ENCODE measurements around the gene RALY.
A peak's percentile ranks its signal among the peaks of the same experiment; 100 is the strongest.

The RALY gene

DNA sequence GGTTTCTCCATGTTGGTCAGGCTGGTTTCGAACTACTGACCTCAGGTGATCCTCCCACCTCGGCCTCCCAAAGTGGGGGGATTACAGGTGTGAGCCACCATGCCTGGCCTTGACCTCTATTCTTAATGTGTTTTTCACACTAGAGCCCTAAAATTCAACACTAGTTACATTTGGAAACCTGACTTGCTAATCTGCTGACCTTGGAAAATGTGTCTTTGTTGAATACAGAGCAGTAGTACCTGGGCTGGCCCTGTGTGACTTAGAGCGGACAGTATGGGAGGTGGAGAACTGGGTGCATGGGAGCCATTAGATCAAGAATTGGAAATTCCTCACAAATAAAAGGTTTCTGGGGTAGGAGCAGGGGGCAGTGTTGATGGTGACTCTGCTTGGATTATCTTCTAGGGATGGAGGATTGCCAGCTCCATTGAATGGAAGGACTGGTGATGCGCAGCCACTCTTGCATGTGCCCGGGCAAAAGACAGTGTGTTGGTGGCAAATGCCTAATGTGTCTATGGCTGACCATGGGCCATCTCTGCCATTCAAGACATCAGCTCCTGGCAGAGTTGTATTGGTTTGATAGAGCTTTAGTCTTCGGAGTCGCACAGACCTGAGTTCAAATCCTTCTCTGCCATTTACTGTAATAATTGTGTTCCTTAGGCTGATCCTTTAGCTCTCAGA is 53.4 kb downstream of the RALY start:
- H3K79me2 ChIP-seq (ENCODE audit: control insufficient read depth, insufficient read depth, low read length, unreplicated experiment): peaks cover 38% of the 10 kb centered on the region
- no peaks in the 10 kb centered on the region for H3K36me3 ChIP-seq (ENCODE audit: insufficient read depth, low read length)

DNA sequence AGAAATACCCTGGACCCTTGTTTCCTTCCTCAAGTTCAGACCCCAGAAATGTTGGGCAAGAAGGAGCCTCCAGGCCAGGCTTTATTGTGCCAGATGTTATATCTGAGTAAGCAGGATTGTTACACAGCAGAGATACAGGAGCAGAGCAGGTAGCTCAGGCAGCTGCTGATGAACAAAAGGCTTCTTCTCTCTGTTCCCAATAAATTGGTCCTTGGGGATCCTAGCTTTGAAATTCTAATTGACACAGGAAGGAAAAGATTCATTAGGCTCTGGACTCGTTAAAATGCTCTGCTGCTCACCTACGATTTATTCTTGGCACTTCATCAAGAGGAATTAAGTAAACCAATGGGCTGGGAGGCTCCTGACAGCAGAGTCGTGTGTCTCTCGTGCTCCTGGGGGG is 54.2 kb downstream of the RALY start:
- Histone ChIP-seq H3K79me2 (ENCODE audit: control insufficient read depth, insufficient read depth, low read length, unreplicated experiment) (peaks cover 38% of the 10 kb centered on the region), H3K36me3 (ENCODE audit: insufficient read depth, low read length) (no peaks in the 10 kb centered on the region), H3K4me1 (ENCODE audit: control insufficient read depth, insufficient read depth, low read length, unreplicated experiment) (peaks cover 3% of the 10 kb centered on the region)

More for the DNA sequence above, 53.4 kb downstream of the RALY start:
- peaks cover 3% of the 10 kb centered on the region for H3K4me1 ChIP-seq (ENCODE audit: control insufficient read depth, insufficient read depth, low read length, unreplicated experiment)
- no peak overlapping the region for H3K27ac ChIP-seq (ENCODE audit: low read depth, low read length)
- no peak overlapping the region for H3K4me3 ChIP-seq (ENCODE audit: low read depth, low read length)
- no peaks in the 10 kb centered on the region for H3K27me3 ChIP-seq (ENCODE audit: insufficient read depth, low read length)
- no peak overlapping the region for H2AFZ ChIP-seq (ENCODE audit: low read length, unreplicated experiment)

DNA sequence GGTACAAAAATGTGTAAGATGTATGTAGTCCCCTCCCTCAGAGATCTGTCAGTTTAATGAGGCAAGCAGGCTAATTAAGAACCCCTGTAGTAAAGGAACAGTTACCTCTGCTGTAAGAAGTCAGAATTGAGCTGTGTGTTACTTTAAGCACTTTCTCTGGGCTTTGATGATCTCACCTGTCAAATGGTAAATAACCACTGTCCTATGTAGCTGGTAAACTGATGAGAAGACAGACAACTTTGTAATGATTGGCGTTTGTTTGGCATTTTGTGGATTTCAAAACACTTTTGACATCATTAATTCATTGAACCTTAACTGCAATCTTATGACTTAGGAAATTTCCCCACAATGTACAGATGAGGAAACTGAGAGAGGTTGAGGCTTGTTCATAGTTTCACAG is 55.7 kb downstream of the RALY start:
- peaks cover 3% of the 10 kb centered on the region for H3K4me1 ChIP-seq (ENCODE audit: control insufficient read depth, insufficient read depth, low read length, unreplicated experiment)
- no peak overlapping the region for H3K27ac ChIP-seq (ENCODE audit: low read depth, low read length)
- no peak overlapping the region for H3K4me3 ChIP-seq (ENCODE audit: low read depth, low read length)
- no peaks in the 10 kb centered on the region for H3K27me3 ChIP-seq (ENCODE audit: insufficient read depth, low read length)
- no peaks in the 10 kb centered on the region for H3K36me3 ChIP-seq (ENCODE audit: insufficient read depth, low read length)
- peaks cover 38% of the 10 kb centered on the region for H3K79me2 ChIP-seq (ENCODE audit: control insufficient read depth, insufficient read depth, low read length, unreplicated experiment)
- H2AFZ ChIP-seq (ENCODE audit: low read length, unreplicated experiment): no peak overlapping the region

More for the DNA sequence above, 54.2 kb downstream of the RALY start:
- no peak overlapping the region for H3K4me3 ChIP-seq (ENCODE audit: low read depth, low read length)
- H3K27me3 ChIP-seq (ENCODE audit: insufficient read depth, low read length): no peaks in the 10 kb centered on the region
- H2AFZ ChIP-seq (ENCODE audit: low read length, unreplicated experiment): no peak overlapping the region
- no peak overlapping the region for H3K27ac ChIP-seq (ENCODE audit: low read depth, low read length)

DNA sequence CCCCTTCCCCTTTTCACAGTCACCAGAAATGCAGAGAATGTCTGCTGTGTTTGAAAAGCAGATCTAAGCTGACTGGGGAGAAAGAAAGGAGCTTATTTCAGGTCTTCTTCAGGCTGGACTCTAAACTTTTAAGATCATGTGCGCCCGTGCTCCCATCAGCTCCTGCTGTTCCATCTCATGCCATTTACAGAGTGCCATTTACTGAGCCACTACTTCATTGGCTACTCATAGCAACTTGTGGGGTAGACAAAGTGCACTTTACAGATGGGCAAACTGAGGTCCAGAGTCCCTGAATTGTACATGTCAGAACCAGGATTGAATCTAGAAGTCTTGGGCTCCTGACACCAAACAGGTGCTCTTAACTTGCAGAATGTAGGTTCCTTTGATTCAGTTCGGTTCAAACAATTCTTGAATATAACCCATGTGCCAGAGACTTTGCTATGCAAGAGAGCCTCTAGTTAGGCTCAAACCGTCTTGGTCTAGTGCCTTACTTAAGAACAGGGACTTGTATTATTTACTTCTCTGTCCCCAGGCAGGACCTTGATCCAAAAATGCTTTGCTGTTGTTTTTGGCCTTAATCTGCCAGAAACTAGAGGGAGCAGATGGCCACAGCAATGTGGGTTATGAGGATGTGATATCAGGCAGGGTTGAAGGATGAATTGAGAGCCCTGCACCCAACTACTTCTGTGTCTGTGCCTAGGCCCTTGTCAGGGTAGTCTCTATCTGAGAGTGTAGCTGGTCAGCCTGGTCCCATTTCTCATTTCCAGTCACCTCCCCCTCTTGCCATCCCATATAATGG is 56.4 kb downstream of the RALY start:
- peaks cover 1% of the 10 kb centered on the region for H3K4me1 ChIP-seq (ENCODE audit: control insufficient read depth, insufficient read depth, low read length, unreplicated experiment)
- no peak overlapping the region for H2AFZ ChIP-seq (ENCODE audit: low read length, unreplicated experiment)
- H3K36me3 ChIP-seq (ENCODE audit: insufficient read depth, low read length): no peaks in the 10 kb centered on the region
- H3K79me2 ChIP-seq (ENCODE audit: control insufficient read depth, insufficient read depth, low read length, unreplicated experiment): peaks cover 38% of the 10 kb centered on the region
- H3K4me3 ChIP-seq (ENCODE audit: low read depth, low read length): no peak overlapping the region
- H3K27me3 ChIP-seq (ENCODE audit: insufficient read depth, low read length): no peaks in the 10 kb centered on the region
- no peak overlapping the region for H3K27ac ChIP-seq (ENCODE audit: low read depth, low read length)

DNA sequence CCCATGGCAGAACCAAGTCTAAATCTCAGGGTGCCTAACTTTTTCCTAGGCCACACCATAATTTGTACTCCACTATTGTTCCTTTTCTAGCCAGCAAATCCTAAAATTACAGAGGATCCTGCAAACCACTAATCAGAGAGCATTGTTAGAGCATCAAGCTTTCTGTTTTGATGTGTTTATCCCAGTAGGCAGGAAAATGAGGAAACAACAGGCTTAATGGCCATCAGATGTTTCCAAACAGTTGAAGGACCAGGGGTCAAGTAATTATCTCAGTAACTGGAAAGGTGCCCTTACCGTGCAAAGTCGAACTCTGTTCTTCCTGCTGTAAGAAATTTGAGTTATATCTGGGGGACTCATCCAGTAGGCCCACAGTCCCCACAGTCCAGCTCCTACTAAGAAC is 58.7 kb downstream of the RALY start:
- Histone ChIP-seq H3K27ac (ENCODE audit: low read depth, low read length) (no peak overlapping the region), H2AFZ (ENCODE audit: low read length, unreplicated experiment) (no peak overlapping the region), H3K27me3 (ENCODE audit: insufficient read depth, low read length) (no peaks in the 10 kb centered on the region), H3K4me3 (ENCODE audit: low read depth, low read length) (no peak overlapping the region), H3K79me2 (ENCODE audit: control insufficient read depth, insufficient read depth, low read length, unreplicated experiment) (peaks cover 54% of the 10 kb centered on the region), H3K36me3 (ENCODE audit: insufficient read depth, low read length) (no peaks in the 10 kb centered on the region), H3K4me1 (ENCODE audit: control insufficient read depth, insufficient read depth, low read length, unreplicated experiment) (no peaks in the 10 kb centered on the region)

DNA sequence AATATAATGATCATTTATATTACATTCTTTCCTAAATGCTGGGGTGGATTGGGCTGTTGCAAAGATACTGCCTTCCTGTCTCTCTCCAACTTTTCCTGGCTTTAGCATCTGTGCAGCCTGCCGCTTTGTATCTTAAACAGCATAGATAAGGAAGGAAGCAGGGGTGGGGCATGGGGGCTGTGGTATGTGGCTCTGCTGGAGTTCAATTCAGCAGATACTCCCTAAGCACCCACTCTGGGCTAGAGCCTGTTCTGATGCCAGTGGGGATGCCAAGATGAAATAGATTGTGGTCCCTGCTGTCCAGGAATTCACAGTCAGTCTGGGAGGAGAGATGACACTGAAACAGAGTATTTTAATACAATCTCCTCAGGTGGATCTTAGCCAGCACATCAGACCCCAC is 61.6 kb downstream of the RALY start:
- H3K36me3 ChIP-seq (ENCODE audit: insufficient read depth, low read length): no peaks in the 10 kb centered on the region
- no peaks in the 10 kb centered on the region for H3K4me1 ChIP-seq (ENCODE audit: control insufficient read depth, insufficient read depth, low read length, unreplicated experiment)
- H3K27ac ChIP-seq (ENCODE audit: low read depth, low read length): no peak overlapping the region
- no peak overlapping the region for H2AFZ ChIP-seq (ENCODE audit: low read length, unreplicated experiment)
- no peaks in the 10 kb centered on the region for H3K27me3 ChIP-seq (ENCODE audit: insufficient read depth, low read length)
- peaks cover 59% of the 10 kb centered on the region for H3K79me2 ChIP-seq (ENCODE audit: control insufficient read depth, insufficient read depth, low read length, unreplicated experiment)
- H3K4me3 ChIP-seq (ENCODE audit: low read depth, low read length): no peak overlapping the region

DNA sequence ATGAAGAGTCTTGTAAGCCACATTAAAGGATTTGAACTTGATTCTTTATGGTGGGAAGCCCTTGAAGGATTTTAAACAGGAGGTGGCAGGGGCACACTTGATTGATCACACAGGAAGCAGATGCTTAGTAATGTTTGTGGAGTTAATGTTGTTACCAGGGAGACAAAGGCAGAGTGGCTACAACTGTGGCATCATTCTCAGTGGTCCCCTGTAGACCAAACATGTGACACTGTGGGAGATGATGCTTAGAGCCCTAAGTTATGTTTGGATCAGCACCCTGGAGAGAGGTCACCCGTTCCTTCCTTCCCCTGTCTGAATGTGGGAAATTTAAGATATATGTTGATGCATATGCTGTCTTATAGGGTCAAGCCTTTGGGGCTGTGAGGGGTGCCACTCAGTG is 65.1 kb downstream of the RALY start:
- Histone ChIP-seq H3K79me2 (ENCODE audit: control insufficient read depth, insufficient read depth, low read length, unreplicated experiment) (peaks cover 43% of the 10 kb centered on the region), H3K4me3 (ENCODE audit: low read depth, low read length) (no peak overlapping the region), H2AFZ (ENCODE audit: low read length, unreplicated experiment) (no peak overlapping the region), H3K4me1 (ENCODE audit: control insufficient read depth, insufficient read depth, low read length, unreplicated experiment) (peaks cover 15% of the 10 kb centered on the region), H3K27ac (ENCODE audit: low read depth, low read length) (no peak overlapping the region), H3K36me3 (ENCODE audit: insufficient read depth, low read length) (no peaks in the 10 kb centered on the region), H3K27me3 (ENCODE audit: insufficient read depth, low read length) (no peaks in the 10 kb centered on the region)

DNA sequence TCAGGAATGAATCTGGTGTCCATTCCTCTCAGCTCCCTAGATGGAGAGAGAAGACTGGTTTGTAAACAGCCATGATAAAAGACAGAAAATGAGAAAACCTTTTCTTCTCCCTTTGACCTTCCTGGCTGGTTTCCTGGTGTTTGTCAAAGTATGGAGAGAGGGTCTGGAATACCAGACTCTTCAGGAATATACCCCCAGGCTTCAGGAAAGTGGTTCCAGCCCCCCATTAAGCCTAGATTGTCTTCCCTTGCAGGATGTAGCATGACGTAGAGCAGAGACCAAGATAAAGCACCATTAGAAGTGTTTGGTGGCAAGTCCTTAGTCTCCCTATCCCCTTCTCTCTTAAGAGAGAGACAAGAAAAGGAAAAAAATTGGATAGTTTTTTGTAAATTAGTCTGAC is 67.3 kb downstream of the RALY start:
- H3K27ac ChIP-seq (ENCODE audit: low read depth, low read length): no peak overlapping the region
- H3K36me3 ChIP-seq (ENCODE audit: insufficient read depth, low read length): no peaks in the 10 kb centered on the region
- peaks cover 29% of the 10 kb centered on the region for H3K79me2 ChIP-seq (ENCODE audit: control insufficient read depth, insufficient read depth, low read length, unreplicated experiment)
- no peaks in the 10 kb centered on the region for H3K27me3 ChIP-seq (ENCODE audit: insufficient read depth, low read length)
- H3K4me3 ChIP-seq (ENCODE audit: low read depth, low read length): no peak overlapping the region
- no peak overlapping the region for H2AFZ ChIP-seq (ENCODE audit: low read length, unreplicated experiment)
- peaks cover 15% of the 10 kb centered on the region for H3K4me1 ChIP-seq (ENCODE audit: control insufficient read depth, insufficient read depth, low read length, unreplicated experiment)

DNA sequence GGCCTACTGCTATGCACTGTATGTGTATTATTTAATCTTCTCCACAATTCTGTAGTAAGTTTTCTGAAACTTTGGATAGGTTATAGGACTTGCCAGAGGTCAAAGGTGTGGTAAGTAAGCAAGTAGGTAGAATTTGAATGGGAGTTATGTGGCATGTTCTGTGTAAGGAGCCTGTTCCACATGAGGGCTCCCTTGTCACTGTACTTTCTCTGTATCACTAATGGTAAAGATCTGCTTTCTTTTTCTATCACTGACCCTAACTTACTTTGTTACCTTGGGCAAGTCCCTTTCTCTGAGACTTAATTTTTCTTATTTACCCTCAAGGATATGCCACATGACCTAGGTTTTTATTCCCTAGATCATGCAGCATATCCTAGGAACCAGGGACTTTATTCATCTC is 68.0 kb downstream of the RALY start:
- Histone ChIP-seq H3K4me3 (ENCODE audit: low read depth, low read length) (no peak overlapping the region), H2AFZ (ENCODE audit: low read length, unreplicated experiment) (no peak overlapping the region), H3K27me3 (ENCODE audit: insufficient read depth, low read length) (no peaks in the 10 kb centered on the region), H3K4me1 (ENCODE audit: control insufficient read depth, insufficient read depth, low read length, unreplicated experiment) (peaks cover 15% of the 10 kb centered on the region), H3K79me2 (ENCODE audit: control insufficient read depth, insufficient read depth, low read length, unreplicated experiment) (peaks cover 23% of the 10 kb centered on the region), H3K36me3 (ENCODE audit: insufficient read depth, low read length) (no peaks in the 10 kb centered on the region), H3K27ac (ENCODE audit: low read depth, low read length) (peak overlapping the region; percentile 36; the same call in 1 of the 2 replicates)

DNA sequence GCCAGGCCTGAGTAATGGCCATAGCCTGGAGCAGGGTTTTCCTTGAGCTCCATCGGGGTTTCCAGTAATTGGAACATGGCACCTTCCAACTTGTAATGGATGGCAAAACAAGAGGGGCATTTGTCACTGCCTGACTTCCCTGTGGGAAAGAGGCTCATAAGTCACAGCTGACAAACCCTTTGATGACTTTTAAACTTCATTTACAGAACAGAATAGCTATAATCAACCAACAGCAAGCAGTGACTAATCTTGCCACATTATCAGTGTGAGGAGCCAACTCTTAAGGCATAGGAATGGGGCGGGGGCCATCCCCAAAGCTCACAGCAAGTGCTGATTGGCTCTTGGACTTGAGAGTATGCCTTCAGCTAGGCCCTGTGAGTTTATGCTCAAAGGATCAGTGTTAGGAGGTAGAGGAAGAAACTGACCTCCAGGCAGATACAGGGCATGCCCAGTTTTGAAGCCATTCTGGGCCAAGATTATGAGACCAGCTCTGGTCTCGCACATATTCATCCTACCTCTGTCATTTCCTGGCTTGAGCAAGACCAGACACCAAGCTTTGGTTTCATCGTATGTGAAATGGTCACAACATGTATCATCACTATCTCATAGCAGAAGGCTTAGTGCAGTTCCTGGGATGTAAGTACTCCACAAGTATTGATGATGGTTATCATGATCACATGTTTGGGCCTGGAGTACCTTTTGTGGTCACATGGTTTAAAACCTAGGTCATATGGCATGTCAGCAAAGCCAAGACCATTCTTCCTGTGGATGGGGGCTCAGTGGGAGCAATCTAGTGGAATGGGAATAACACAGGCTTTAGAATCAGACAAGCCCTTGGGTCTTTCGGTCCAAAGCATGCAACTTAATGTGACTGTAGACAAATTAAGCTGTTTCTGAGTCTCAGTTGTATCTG is 69.1 kb downstream of the RALY start:
- Histone ChIP-seq H2AFZ (ENCODE audit: low read length, unreplicated experiment) (no peak overlapping the region), H3K4me3 (ENCODE audit: low read depth, low read length) (no peak overlapping the region), H3K36me3 (ENCODE audit: insufficient read depth, low read length) (no peaks in the 10 kb centered on the region)

More for the DNA sequence above, 69.1 kb downstream of the RALY start:
- Histone ChIP-seq H3K27ac (ENCODE audit: low read depth, low read length) (peak overlapping the region; percentile 36), H3K27me3 (ENCODE audit: insufficient read depth, low read length) (no peaks in the 10 kb centered on the region), H3K4me1 (ENCODE audit: control insufficient read depth, insufficient read depth, low read length, unreplicated experiment) (peaks cover 15% of the 10 kb centered on the region), H3K79me2 (ENCODE audit: control insufficient read depth, insufficient read depth, low read length, unreplicated experiment) (peaks cover 20% of the 10 kb centered on the region)

All from ACC112 (cell line).